ENCODE measurements around the gene PCK2. TPM values are rescaled to one million over a fixed set of nuclear protein-coding genes. Genes with fewer than 3 reads are reported as not detected.

The PCK2 gene
- total RNA-seq, 1 experiment from 2014 or later, result 28.6 TPM

Other genes starting within 250 kb of the PCK2 start
- gene DHRS4, start 140.5 kb upstream of the PCK2 start, total RNA-seq (2014; rRNA removed; shearing (Covaris generic)), result 53.6 and 56.1 TPM in 2 replicates
- 28.9 and 30.6 TPM in 2 replicates for gene DHRS4L2, start 105.4 kb upstream of the PCK2 start, total RNA-seq (2014; rRNA removed; shearing (Covaris generic))
- 0.29 and 0.66 TPM in 2 replicates for gene CARMIL3, start 42.3 kb upstream of the PCK2 start, total RNA-seq (2014; rRNA removed; shearing (Covaris generic))
- gene CPNE6, start 22.7 kb upstream of the PCK2 start, total RNA-seq (2014; rRNA removed; shearing (Covaris generic)), result not detected in 2 replicates
- 43.7 and 49.5 TPM in 2 replicates for gene DCAF11, start 20.5 kb downstream of the PCK2 start, total RNA-seq (2014; rRNA removed; shearing (Covaris generic))
- 2.5 and 2.6 TPM in 2 replicates for gene NRL, start 20.6 kb downstream of the PCK2 start, total RNA-seq (2014; rRNA removed; shearing (Covaris generic))
- not detected in 2 replicates for gene FITM1, start 36.3 kb downstream of the PCK2 start, total RNA-seq (2014; rRNA removed; shearing (Covaris generic))
- 92.6 and 105 TPM in 2 replicates for gene PSME1, start 41.9 kb downstream of the PCK2 start, total RNA-seq (2014; rRNA removed; shearing (Covaris generic))
- 12.3 and 13.9 TPM in 2 replicates for gene EMC9, start 47.3 kb downstream of the PCK2 start, total RNA-seq (2014; rRNA removed; shearing (Covaris generic))
- 174 and 203 TPM in 2 replicates for gene PSME2, start 52.3 kb downstream of the PCK2 start, total RNA-seq (2014; rRNA removed; shearing (Covaris generic))
- gene RNF31, start 53.2 kb downstream of the PCK2 start, total RNA-seq (2014; rRNA removed; shearing (Covaris generic)), result 36.3 and 47.2 TPM in 2 replicates
- 24.2 and 34.1 TPM in 2 replicates for gene IRF9, start 67.0 kb downstream of the PCK2 start, total RNA-seq (2014; rRNA removed; shearing (Covaris generic))
- gene REC8, start 77.8 kb downstream of the PCK2 start, total RNA-seq (2014; rRNA removed; shearing (Covaris generic)), result 0.69 and 1.1 TPM in 2 replicates
- 52.1 and 67.3 TPM in 2 replicates for gene IPO4, start 94.5 kb downstream of the PCK2 start, total RNA-seq (2014; rRNA removed; shearing (Covaris generic))
- gene TM9SF1, start 101.1 kb downstream of the PCK2 start, total RNA-seq (2014; rRNA removed; shearing (Covaris generic)), result 56.9 and 57.5 TPM in 2 replicates
- not detected in 2 replicates for gene TSSK4, start 111.4 kb downstream of the PCK2 start, total RNA-seq (2014; rRNA removed; shearing (Covaris generic))
- 42.2 and 44.2 TPM in 2 replicates for gene CHMP4A, start 119.2 kb downstream of the PCK2 start, total RNA-seq (2014; rRNA removed; shearing (Covaris generic))
- gene MDP1, start 121.8 kb downstream of the PCK2 start, total RNA-seq (2014; rRNA removed; shearing (Covaris generic)), result 8.3 and 14.0 TPM in 2 replicates
- 249 and 263 TPM in 2 replicates for gene NEDD8, start 138.1 kb downstream of the PCK2 start, total RNA-seq (2014; rRNA removed; shearing (Covaris generic))
- gene GMPR2, start 138.6 kb downstream of the PCK2 start, total RNA-seq (2014; rRNA removed; shearing (Covaris generic)), result 48.3 and 56.3 TPM in 2 replicates
- gene TINF2, start 148.3 kb downstream of the PCK2 start, total RNA-seq (2014; rRNA removed; shearing (Covaris generic)), result 37.8 and 43.1 TPM in 2 replicates
- gene TGM1, start 168.9 kb downstream of the PCK2 start, total RNA-seq (2014; rRNA removed; shearing (Covaris generic)), result 0.08 TPM in 1 of 2 replicates, not detected in the other
- gene RABGGTA, start 177.3 kb downstream of the PCK2 start, total RNA-seq (2014; rRNA removed; shearing (Covaris generic)), result 23.9 and 25.7 TPM in 2 replicates
- gene DHRS1, start 205.5 kb downstream of the PCK2 start, total RNA-seq (2014; rRNA removed; shearing (Covaris generic)), result 0.82 and 3.8 TPM in 2 replicates
- gene NOP9, start 205.5 kb downstream of the PCK2 start, total RNA-seq (2014; rRNA removed; shearing (Covaris generic)), result 22.9 and 25.1 TPM in 2 replicates
- 0.35 and 0.48 TPM in 2 replicates for gene CIDEB, start 213.7 kb downstream of the PCK2 start, total RNA-seq (2014; rRNA removed; shearing (Covaris generic))
- gene LTB4R2, start 215.8 kb downstream of the PCK2 start, total RNA-seq (2014; rRNA removed; shearing (Covaris generic)), result 2.3 and 3.2 TPM in 2 replicates
- 0.98 and 1.7 TPM in 2 replicates for gene LTB4R, start 217.2 kb downstream of the PCK2 start, total RNA-seq (2014; rRNA removed; shearing (Covaris generic))
- gene ADCY4, start 240.8 kb downstream of the PCK2 start, total RNA-seq (2014; rRNA removed; shearing (Covaris generic)), result not detected in 2 replicates
- gene RIPK3, start 245.7 kb downstream of the PCK2 start, total RNA-seq (2014; rRNA removed; shearing (Covaris generic)), result not detected in 2 replicates